Muscle layer of duodenum (tissue), 2 donors: ENCODE data around the gene PELI2.

Source experiments
- H3K27ac ChIP-seq: one replicate; pipeline ENCODE4 v1.7.0; 2013; ENCODE audit warnings: mild to moderate bottlenecking, low read length
- H3K27me3 ChIP-seq: one replicate; pipeline ENCODE4 v1.7.0; 2013; ENCODE audit warnings: low read depth, mild to moderate bottlenecking, control low read depth, low read length
- H3K36me3 ChIP-seq, 2 donors: one replicate each; pipeline ENCODE4 v1.7.0; 2013; ENCODE audit warnings: low read length in 2 of 2, control low read depth in 1 of 2, mild to moderate bottlenecking in 1 of 2; ENCODE audit not compliant: insufficient read depth in 2 of 2, control insufficient read depth in 1 of 2
- H3K4me1 ChIP-seq, 2 donors: one replicate each; pipeline ENCODE4 v1.7.0; 2013; ENCODE audit warnings: low read length in 2 of 2, mild to moderate bottlenecking in 2 of 2, control low read depth in 1 of 2, moderate library complexity in 1 of 2; ENCODE audit not compliant: insufficient read depth in 2 of 2, control insufficient read depth in 1 of 2
- H3K4me3 ChIP-seq, 2 donors: one replicate each; pipeline ENCODE4 v1.7.0; 2013; ENCODE audit warnings: low read length in 2 of 2, low read depth in 1 of 2, mild to moderate bottlenecking in 1 of 2
- H3K9me3 ChIP-seq, 2 donors: one replicate each; pipeline ENCODE4 v1.7.0; 2013; ENCODE audit warnings: low read length in 2 of 2, control low read depth in 1 of 2, mild to moderate bottlenecking in 1 of 2; ENCODE audit not compliant: control insufficient read depth in 1 of 2
- donor health status: healthy.

Gene PELI2

DNA sequence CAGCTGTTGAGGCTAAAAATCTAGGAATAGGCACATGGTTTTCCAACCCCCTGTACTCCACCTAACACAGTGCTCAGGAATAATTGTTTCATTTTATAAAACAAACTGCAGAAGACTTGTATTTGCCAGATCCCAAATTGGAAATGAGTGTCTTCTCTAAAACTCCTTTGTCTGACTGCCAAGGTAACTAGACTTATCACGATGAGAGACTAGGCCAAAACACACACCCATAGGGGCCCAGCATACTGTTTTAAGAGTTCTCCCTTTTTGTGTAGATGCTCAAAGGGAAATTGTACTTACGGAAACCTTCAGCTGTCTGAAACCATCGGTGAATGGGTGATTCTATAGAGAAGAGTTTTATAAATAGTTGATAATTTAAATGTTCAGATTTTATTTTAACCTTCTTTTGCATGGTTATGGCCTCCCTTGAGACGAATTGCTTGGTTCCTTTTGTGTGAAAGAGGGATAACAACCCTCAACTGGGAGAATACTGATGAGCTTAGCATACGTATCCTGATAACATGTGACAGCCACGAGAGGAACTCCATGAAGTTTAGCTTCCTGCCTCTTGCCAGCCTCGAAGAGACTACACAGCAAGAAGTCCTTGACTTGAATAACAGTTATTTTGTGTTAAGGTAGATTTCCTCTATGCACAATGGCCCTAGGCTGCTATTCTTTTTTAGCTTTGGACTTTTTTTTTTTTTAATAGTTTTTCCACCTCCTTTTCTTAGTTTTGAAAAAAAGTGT, 103.3 kb downstream of the PELI2 start:
- H3K36me3 ChIP-seq: no peaks in the 10 kb centered on the region
- H3K27me3 ChIP-seq: no peaks in the 10 kb centered on the region
- no peak overlapping the region for H3K27ac ChIP-seq
- no peak overlapping the region for H3K4me3 ChIP-seq
- H3K4me1 ChIP-seq: peaks cover 23 to 36% of the 10 kb centered on the region in 2 donors
- H3K9me3 ChIP-seq: no peaks in the 10 kb centered on the region

DNA sequence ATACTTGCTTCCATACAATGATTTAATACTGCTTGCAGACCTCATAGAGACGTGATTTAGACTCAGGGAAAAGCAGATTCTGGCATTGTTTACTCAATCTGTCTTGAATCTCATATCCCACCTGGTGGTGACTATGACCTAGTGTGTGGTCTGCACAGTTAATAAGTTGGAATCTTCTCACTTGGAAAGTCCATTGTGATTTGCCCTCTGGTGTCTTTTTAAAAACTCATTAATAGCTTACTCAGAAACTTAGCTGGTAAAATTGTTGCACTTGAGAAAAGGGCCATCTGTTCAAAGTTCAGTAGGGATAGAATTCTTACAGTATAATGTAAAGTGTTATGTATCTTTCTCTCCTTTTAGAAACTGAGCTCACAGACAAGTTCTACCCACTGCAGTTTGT, 106.0 kb downstream of the PELI2 start:
- Histone ChIP-seq H3K9me3 (no peaks in the 10 kb centered on the region), H3K36me3 (no peaks in the 10 kb centered on the region), H3K4me3 (no peak overlapping the region), H3K27me3 (no peaks in the 10 kb centered on the region), H3K27ac (no peak overlapping the region), H3K4me1 (peaks cover 14 to 23% of the 10 kb centered on the region in 2 donors)

DNA sequence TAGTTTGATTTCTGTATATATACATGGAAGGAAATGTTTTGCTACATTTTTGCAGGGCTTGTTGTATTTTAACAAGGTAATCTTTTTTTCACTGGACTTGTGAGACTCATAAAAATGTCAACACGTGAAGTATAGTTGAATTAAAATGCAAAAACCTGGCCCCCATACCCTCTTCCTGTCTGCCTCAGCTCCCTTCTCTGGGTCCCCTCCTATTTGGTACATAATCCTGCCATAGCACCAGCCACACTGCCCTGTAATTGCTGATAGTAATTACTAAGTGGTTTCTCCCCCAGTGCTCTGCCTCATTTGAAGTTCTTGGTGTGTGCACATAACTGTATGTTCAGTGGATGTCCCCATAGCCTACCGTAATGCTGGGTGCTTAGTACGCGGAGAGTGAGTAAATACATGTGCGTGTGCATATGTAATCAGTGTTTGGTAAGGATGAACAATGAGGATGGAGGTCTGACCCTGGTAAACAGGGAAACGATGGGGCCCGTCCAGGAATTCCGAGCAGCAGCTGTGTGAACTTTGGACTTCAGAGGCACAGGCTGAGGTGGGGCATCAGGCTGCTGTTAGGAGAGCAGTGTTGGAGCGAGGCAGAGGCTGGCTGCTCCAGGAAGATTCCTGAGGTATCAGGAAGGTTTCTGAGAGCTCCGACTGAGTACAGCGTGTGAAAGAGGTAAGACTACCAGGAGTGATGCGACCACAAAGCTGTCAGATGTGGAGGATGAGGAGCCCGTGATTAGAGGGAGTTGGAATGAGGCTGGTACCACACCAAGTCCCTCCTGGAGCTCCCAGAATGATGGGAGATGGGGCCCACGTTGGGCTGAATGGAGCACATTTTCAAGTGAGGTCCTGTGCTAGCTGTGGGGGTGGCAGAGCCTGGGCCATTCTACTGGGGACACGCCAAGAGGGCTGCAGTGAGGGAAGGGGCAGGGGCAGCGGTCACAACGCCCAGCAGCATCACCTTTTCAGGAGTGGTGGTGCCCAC, 106.8 kb downstream of the PELI2 start:
- H3K27ac ChIP-seq: no peak overlapping the region
- no peaks in the 10 kb centered on the region for H3K36me3 ChIP-seq
- no peaks in the 10 kb centered on the region for H3K9me3 ChIP-seq
- peaks cover 8 to 15% of the 10 kb centered on the region in 2 donors for H3K4me1 ChIP-seq
- no peaks in the 10 kb centered on the region for H3K27me3 ChIP-seq
- H3K4me3 ChIP-seq: no peak overlapping the region

DNA sequence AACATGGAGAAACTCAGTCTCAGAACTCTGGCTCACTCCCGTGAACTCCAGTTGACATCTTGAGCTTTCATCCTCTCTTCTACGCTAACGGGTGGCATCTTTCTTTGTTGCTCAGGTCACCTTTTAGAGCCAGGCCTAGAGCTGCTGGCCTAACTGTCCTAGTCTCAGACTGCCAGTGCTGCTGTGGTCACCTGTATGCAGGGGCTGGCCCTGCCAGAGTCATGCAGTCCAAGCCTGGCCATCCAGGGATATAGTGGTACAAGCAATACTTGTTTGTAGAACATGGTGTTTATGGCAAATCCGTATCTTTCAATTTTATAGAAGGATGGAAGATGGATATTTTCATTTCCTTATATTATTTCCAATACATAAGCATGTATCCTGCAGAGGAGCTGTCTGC, 117.2 kb downstream of the PELI2 start:
- no peak overlapping the region for H3K4me3 ChIP-seq
- no peaks in the 10 kb centered on the region for H3K9me3 ChIP-seq
- H3K4me1 ChIP-seq: no peaks in the 10 kb centered on the region
- no peaks in the 10 kb centered on the region for H3K27me3 ChIP-seq
- H3K36me3 ChIP-seq: no peaks in the 10 kb centered on the region
- no peak overlapping the region for H3K27ac ChIP-seq

DNA sequence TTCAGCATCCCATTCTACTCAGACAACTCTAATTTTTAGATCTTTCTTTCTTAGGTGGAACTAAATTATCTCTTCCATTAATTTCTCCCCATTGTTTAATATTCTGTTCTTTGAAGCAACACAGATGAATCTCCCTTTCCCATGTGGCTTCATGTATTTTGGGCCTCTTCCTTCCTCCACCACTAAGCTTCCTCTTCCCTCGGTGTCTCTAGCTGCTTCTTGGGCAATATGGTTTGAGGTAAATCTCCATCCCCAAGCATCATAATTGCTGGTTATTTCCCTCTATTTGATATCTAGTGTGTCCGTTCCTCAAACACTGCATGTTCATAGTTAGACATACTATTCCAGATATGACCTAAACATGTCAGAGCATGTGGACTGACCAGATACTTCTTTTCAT, 119.2 kb downstream of the PELI2 start:
- no peaks in the 10 kb centered on the region for H3K36me3 ChIP-seq
- H3K27ac ChIP-seq: no peak overlapping the region
- no peaks in the 10 kb centered on the region for H3K9me3 ChIP-seq
- H3K4me3 ChIP-seq: no peak overlapping the region
- no peaks in the 10 kb centered on the region for H3K27me3 ChIP-seq
- H3K4me1 ChIP-seq: no peaks in the 10 kb centered on the region

DNA sequence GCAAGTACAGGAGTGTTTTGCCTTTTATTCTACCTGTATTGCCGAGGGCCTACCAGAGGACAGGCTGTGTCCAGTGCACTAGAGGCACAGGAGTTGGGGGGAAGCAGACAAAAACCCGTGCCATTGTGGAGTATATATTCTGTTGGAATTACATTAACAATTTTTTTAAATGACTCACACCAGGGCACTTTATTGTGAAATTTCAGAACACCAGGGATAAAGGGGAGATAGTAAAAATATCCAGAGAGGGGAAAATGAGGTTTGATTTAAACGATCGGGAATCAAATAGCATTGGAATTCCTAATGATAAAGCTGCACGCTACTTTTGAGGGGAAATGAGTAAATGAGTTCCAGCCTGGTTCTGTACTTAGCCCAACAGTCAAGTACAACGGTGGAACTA, 123.2 kb downstream of the PELI2 start:
- Histone ChIP-seq H3K27me3 (no peaks in the 10 kb centered on the region), H3K4me3 (no peak overlapping the region), H3K4me1 (no peaks in the 10 kb centered on the region), H3K27ac (no peak overlapping the region), H3K36me3 (no peaks in the 10 kb centered on the region), H3K9me3 (no peaks in the 10 kb centered on the region)

DNA sequence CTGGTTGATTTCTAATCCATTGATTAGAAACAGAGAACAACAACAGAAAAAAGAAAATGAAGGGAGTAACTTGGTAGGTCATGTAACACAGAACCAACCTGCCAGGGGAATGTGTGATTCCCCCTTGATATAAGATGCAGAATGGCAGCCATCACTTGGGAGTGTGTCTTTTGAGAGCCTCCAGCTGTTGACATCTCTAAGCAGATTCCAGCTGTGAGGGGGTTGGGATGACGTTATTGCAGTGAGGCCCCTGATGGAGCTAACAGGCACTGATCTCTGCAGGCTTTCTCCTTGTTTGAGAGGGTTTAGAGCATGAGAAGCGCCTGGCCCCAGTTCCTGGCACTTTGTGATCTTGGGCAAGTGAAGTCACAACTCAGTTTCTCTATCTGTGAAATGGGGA, 124.9 kb downstream of the PELI2 start:
- Histone ChIP-seq H3K4me1 (no peaks in the 10 kb centered on the region), H3K4me3 (no peak overlapping the region), H3K36me3 (no peaks in the 10 kb centered on the region), H3K9me3 (no peaks in the 10 kb centered on the region), H3K27me3 (no peaks in the 10 kb centered on the region), H3K27ac (no peak overlapping the region)

DNA sequence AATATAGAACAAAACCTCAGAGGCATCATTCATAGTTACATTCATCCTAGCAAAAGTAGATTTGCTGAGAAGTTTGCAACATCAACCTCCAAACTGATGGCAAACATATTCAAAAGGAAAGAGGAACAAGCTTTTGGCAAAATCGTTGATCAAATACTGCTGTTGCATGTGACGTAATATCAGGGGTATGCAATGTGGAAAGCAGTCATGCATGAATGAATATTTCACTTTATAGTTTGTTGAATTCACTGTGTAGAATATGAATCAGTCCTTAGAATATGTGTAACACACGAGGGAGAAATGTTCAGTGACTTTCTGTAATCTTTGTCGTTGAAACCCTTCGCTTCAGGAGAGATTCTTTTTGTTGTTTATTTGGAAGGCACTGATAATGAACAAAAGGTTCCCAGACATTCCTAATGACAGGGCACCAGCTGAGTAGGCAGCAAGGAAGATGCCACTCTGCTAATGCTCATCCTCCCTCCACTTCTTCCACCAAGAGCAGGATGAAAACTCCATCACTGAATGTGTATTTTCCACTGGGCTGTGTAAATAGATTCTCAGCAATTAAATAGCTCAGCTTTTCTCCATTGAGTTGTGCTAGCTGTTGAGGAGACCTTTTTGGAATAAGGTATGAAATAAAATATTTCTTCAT, 126.1 kb downstream of the PELI2 start:
- Histone ChIP-seq H3K9me3 (no peaks in the 10 kb centered on the region), H3K4me1 (no peaks in the 10 kb centered on the region), H3K27ac (no peak overlapping the region), H3K36me3 (no peaks in the 10 kb centered on the region), H3K4me3 (no peak overlapping the region), H3K27me3 (no peaks in the 10 kb centered on the region)

DNA sequence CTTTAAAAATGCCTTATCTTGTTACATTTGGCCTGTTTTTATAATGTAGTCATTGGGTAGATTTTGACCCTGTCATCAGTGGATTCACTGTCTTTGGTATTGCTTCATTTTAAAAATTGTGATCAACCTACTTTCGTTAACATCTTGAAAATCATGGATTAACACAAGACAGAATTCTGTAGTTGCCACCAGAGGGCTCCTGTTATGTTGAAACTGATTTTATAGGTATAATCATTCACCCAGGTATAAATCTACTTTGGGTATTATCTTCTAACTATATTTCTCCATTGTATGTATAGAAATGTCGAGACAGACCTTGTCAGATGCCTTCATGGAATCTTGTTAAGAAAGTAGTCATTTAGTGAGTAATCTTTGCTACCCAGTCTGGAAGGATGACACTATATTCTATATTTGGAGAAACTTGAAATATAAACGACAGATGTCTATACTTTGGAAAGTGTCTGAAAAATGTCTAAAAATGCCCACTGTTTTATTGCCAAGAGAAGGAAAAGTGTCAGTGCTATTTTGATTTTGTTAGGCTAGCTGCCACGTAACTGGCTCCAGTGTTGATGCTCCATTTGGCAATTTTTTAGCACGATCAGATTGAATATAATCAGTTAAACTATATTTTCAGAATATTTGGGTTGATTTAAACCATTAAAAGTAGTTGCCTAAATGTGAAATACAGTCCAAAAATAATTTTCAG, 129.4 kb downstream of the PELI2 start:
- Histone ChIP-seq H3K4me3 (no peak overlapping the region), H3K36me3 (no peaks in the 10 kb centered on the region), H3K27ac (no peak overlapping the region), H3K4me1 (no peaks in the 10 kb centered on the region), H3K9me3 (no peaks in the 10 kb centered on the region), H3K27me3 (no peaks in the 10 kb centered on the region)

DNA sequence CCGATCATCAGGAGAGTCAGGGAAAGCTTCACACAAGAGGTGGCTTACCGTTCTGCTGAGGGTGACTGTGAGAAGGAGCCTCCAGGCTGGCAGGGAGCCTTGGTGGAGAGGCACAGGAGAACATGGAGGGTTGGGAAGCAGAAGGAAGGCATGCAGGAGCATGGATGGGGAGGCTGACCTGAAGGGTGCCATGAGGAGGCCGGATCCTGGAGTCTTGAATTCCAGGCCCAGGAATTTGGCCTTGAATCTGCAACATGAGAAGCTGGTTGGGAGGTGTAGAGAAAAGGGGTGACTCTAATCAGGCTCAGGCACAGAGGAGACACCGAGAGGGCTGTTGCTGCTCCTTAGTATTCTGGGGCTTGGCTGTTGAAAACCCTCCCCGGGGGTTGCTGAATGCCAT, 130.2 kb downstream of the PELI2 start:
- H3K27me3 ChIP-seq: no peaks in the 10 kb centered on the region
- H3K9me3 ChIP-seq: no peaks in the 10 kb centered on the region
- no peaks in the 10 kb centered on the region for H3K4me1 ChIP-seq
- H3K27ac ChIP-seq: no peak overlapping the region
- no peak overlapping the region for H3K4me3 ChIP-seq
- no peaks in the 10 kb centered on the region for H3K36me3 ChIP-seq

DNA sequence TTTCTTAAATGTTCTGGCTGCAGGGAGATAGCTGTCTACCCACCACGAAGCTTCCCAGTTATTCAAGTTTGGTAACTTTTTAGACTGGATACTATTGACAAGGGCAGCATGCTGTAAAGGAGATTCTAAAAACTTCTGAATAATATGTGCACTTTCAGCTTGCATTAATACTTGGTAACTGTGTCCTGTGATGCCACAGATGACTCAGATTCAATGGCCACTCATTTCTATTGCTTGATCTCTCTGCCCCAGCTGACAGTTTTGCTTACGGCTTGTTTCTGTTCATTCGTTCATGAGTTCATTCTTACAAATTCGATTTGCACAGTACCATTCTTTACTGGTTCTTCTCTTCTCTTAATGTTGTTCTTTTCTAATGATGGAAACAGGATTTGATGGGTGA, 142.8 kb downstream of the PELI2 start:
- Histone ChIP-seq H3K4me1 (no peaks in the 10 kb centered on the region), H3K9me3 (peaks cover 0 to 9% of the 10 kb centered on the region in 2 donors), H3K36me3 (no peaks in the 10 kb centered on the region), H3K4me3 (no peak overlapping the region), H3K27ac (no peak overlapping the region), H3K27me3 (no peaks in the 10 kb centered on the region)
